ENCODE measurements around the gene HOXB2. TPM values are rescaled to one million over a fixed set of nuclear protein-coding genes. Genes with fewer than 3 reads are reported as not detected.

HOXB2 gene
- total RNA-seq, 4 donors from 2014 or later: 1.4 to 9.6 (median 4.1) TPM

- Histone ChIP-seq H3K27ac (peak overlapping the region; percentile 75 to 92 (median 79)), H3K4me1 (peaks cover 0 to 44% (median 5%) of the 10 kb centered on the region in 4 donors), H3K27me3 (no peaks in the 10 kb centered on the region), H3K36me3 (peaks cover 0 to 11% (median 0%) of the 10 kb centered on the region in 3 donors), H3K4me3 (peak overlapping the region in 2 of 4 donors; percentile 14 to 61), H3K9me3 (no peaks in the 10 kb centered on the region)
- TF ChIP-seq, protein P1, sequence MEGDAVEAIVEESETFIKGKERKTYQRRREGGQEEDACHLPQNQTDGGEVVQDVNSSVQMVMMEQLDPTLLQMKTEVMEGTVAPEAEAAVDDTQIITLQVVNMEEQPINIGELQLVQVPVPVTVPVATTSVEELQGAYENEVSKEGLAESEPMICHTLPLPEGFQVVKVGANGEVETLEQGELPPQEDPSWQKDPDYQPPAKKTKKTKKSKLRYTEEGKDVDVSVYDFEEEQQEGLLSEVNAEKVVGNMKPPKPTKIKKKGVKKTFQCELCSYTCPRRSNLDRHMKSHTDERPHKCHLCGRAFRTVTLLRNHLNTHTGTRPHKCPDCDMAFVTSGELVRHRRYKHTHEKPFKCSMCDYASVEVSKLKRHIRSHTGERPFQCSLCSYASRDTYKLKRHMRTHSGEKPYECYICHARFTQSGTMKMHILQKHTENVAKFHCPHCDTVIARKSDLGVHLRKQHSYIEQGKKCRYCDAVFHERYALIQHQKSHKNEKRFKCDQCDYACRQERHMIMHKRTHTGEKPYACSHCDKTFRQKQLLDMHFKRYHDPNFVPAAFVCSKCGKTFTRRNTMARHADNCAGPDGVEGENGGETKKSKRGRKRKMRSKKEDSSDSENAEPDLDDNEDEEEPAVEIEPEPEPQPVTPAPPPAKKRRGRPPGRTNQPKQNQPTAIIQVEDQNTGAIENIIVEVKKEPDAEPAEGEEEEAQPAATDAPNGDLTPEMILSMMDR (IDR thresholded peaks at IDR 0.05): no peak
- TF ChIP-seq POLR2A (IDR thresholded peaks at IDR 0.05): no peak
- DNase-seq: peak in 1 of 3 donors; percentile 49
Observed at GRCh38 chr17:48575673-48576478, 31.0 kb upstream of the HOXB2 start.

DNA sequence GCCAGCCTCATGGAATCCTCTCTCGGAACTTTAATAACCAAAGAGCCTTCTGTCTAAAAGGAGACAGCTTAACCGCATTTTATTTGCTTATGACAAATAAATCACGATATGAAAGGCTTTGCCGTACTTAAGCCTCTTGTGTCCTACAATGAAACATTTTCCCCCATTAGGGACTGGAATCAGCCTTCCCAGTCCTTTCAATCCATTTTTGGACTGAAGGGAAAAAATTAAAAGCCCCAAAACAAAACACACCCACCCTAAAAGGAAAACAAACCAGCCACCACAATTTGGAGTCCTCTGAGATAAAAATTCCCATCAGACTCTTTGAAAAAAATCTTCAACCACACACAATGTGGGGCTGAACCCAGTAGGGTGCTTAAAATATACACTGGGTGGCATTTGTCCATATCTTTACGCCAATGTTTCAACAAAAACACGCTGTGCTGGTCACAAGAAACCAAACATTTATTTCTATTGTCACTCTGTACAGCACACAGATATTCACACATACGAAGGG is 30.2 kb upstream of the HOXB2 start:
- peaks cover 0 to 41% (median 5%) of the 10 kb centered on the region in 4 donors for H3K4me1 ChIP-seq
- H3K27me3 ChIP-seq: no peaks in the 10 kb centered on the region
- H3K36me3 ChIP-seq: peaks cover 0 to 16% (median 0%) of the 10 kb centered on the region in 3 donors
- DNase-seq: no peak
- H3K4me3 ChIP-seq: peak overlapping the region in 1 of 4 donors; percentile 61
- TF ChIP-seq POLR2A (IDR thresholded peaks at IDR 0.05): no peak
- TF ChIP-seq, protein P1 (IDR thresholded peaks at IDR 0.05): no peak
- no peaks in the 10 kb centered on the region for H3K9me3 ChIP-seq
- peak overlapping the region; percentile 32 to 92 (median 67) for H3K27ac ChIP-seq

DNA sequence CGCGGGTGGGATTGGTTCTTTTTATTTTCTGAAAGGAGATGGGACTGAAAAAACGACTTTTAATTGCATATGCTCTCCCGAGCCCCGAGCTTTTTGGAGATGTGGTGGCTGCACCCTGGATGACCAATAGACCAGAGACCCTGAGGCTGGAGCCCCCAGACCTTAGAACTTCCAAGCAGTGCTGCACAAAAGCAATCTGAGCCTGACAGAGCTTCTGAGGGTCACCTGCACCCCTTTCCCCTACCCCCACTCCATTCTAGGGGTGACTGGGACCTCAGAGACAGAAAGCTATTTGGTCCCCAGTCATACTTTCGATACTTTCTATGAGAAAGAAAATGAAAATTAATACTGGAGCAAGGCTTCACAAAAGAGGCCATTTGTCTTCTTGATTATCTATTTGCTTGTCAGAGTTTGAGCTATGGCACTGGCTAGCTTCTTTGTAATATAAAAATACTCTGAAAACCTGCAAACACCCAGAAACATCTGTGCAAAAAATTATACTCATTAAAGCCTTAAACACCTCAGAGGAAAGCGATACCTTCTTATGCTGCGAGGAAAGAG is 29.7 kb upstream of the HOXB2 start:
- peak overlapping the region; percentile 32 to 92 (median 67) for H3K27ac ChIP-seq
- H3K36me3 ChIP-seq: peaks cover 0 to 16% (median 0%) of the 10 kb centered on the region in 3 donors
- DNase-seq: no peak
- no peaks in the 10 kb centered on the region for H3K9me3 ChIP-seq
- peaks cover 0 to 46% (median 5%) of the 10 kb centered on the region in 4 donors for H3K4me1 ChIP-seq
- TF ChIP-seq, protein P1 (IDR thresholded peaks at IDR 0.05): no peak
- no peak for TF ChIP-seq POLR2A (IDR thresholded peaks at IDR 0.05)
- no peaks in the 10 kb centered on the region for H3K27me3 ChIP-seq
- H3K4me3 ChIP-seq: peak overlapping the region in 1 of 4 donors; percentile 61

DNA sequence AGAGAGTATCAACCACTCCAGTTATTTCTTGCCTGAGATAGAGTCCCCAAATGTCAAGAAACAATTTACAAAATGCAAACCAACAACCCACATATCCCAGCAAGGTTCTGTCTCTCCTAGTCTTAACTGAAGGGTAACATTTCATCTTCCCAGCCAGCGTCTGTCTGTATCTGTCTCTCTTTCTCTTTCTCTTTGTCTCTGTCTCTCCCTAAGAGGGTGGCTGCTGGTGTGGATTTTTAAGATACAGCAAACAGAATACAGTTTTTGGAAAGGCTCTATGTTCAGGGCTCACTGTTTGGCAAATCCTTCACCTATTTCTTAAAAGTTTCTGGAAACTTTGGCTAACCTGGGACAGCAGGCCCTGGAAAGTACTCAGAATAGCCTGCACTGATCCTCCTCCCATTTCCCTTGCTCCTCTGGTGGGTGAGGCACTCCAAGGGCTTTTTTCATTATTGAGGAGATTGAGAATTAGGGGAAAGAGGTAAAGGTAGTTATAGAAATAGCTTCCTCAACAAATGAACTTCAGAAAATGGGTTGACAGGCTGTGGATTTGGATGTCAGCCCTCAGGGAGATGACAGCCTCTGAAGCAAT is 27.0 kb upstream of the HOXB2 start:
- H3K4me1 ChIP-seq: peaks cover 0 to 54% (median 2%) of the 10 kb centered on the region in 4 donors
- H3K27me3 ChIP-seq: no peaks in the 10 kb centered on the region
- no peak for DNase-seq
- H3K36me3 ChIP-seq: peaks cover 0 to 16% (median 0%) of the 10 kb centered on the region in 3 donors
- no peaks in the 10 kb centered on the region for H3K9me3 ChIP-seq
- peak overlapping the region in 1 of 4 donors; percentile 34 for H3K4me3 ChIP-seq
- H3K27ac ChIP-seq: peak overlapping the region; percentile 54 to 92 (median 67)
- TF ChIP-seq, protein P1 (IDR thresholded peaks at IDR 0.05): no peak

DNA sequence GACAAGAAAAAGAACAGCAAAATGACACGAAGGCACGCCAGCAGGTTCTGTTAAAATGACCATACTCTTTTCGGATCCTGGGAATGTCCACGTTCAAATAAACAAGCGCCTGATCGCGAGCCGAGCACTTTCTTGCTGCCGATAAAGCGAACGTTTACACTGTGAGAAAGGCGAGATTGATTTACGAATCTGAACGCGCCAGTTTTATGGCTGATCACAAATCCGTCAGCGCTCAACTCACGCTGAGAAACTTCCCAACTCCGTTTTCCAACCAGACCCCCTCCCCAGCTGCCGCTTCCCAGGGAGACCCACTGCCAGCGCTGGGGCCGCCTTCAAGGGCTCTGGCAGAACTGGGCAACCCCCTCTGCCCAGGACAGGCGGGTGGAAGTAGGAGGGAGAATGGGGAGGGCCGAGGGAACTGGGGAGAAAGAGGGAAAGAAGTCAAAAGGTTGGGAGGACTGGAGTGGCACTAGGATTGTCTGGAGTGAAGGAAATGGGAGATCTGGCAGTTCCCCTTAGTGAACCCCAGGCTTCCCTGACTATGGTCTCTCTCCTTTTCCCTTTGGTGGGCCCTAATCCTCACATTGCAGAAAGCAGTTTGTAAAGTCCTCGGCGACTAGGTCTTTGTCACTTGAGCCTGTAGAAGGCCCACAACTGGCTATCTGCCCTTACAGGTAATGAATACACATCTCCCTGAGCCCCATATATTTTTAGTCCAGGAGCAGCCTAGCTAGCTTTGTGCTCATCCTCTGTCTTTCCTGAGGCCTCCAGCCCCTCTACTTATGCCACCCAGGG is 26.3 kb upstream of the HOXB2 start:
- Histone ChIP-seq H3K27me3 (no peaks in the 10 kb centered on the region), H3K4me3 (peak overlapping the region in 2 of 4 donors; percentile 20 to 34), H3K27ac (peak overlapping the region; percentile 54 to 92 (median 67)), H3K9me3 (no peaks in the 10 kb centered on the region), H3K4me1 (peaks cover 0 to 54% (median 4%) of the 10 kb centered on the region in 4 donors), H3K36me3 (peaks cover 0 to 16% (median 0%) of the 10 kb centered on the region in 3 donors)
- no peak for DNase-seq
- TF ChIP-seq, protein P1 (IDR thresholded peaks at IDR 0.05): no peak
- no peak for TF ChIP-seq POLR2A (IDR thresholded peaks at IDR 0.05)
